Left kidney (tissue), 8 donors: ENCODE results near the gene ZP4. TPM values are rescaled to one million over a fixed set of nuclear protein-coding genes. Genes with fewer than 3 reads are reported as not detected.

Experiments used
- DNase-seq: peaks from one replicate; pipeline ENCODE4 v3.0.0-alpha.2; 2013
- long read RNA-seq, 8 donors: transcript quantifications; one replicate each; lab custom pipeline, GENCODE V29; 2026
- polyA plus RNA-seq: library from polyadenylated mRNA; unstranded; fragments of 120-200 nt; gene quantifications from one replicate; pipeline ENCODE4 v1.2.1, GENCODE V29; 2013; ENCODE audit not compliant: insufficient read length

Gene ZP4, protein sequence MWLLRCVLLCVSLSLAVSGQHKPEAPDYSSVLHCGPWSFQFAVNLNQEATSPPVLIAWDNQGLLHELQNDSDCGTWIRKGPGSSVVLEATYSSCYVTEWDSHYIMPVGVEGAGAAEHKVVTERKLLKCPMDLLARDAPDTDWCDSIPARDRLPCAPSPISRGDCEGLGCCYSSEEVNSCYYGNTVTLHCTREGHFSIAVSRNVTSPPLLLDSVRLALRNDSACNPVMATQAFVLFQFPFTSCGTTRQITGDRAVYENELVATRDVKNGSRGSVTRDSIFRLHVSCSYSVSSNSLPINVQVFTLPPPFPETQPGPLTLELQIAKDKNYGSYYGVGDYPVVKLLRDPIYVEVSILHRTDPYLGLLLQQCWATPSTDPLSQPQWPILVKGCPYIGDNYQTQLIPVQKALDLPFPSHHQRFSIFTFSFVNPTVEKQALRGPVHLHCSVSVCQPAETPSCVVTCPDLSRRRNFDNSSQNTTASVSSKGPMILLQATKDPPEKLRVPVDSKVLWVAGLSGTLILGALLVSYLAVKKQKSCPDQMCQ
- polyA plus RNA-seq, result not detected
- long read RNA-seq, donor 1, result 0 reads
- long read RNA-seq, donor 2, result 0 reads
- long read RNA-seq, donor 3, result 0 reads
- long read RNA-seq, donor 4, result 0 reads
- long read RNA-seq, donor 5, result 0 reads
- long read RNA-seq, donor 6, result 0 reads
- long read RNA-seq, donor 7, result 0 reads
- long read RNA-seq, donor 8, result 0 reads

- no peak for DNase-seq
These were observed at the start of gene ZP4 for GRCh38 chr1:237890822-237891221. TSS of gene ZP4 (minus strand) at chr1:237890922. CDS start at chr1:237890635, 287 bp downstream.

GRCh38 chr1:237938553-237938952 is 47.8 kb upstream of the ZP4 start:
- DNase-seq, result no peak

GRCh38 chr1:237938068-237938467 is 47.3 kb upstream of the ZP4 start:
- DNase-seq, result no peak

- no peak for DNase-seq
These were observed 42.1 kb upstream of the ZP4 start for GRCh38 chr1:237932816-237933215.

- no peak for DNase-seq
These were observed 40.9 kb upstream of the ZP4 start for GRCh38 chr1:237931581-237931980.

DNA sequence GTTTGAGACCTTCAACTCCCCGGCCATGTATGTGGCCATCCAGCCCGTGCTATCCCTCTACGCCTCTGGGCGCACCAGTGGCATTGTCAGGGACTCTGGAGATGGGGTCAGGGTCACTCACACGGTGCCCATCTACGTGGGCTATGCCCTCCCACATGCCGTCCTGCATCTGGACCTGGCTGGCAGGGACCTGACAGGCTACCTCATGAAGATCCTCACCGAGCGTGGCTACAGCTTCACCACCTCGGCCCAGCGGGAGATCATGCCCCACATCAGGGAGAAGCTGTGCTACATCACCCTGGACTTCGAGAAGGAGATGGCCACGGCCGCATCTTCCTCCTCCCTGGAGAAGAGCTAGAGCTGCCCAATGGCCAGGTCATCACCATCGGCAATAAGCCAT is 36.5 kb upstream of the ZP4 start:
- no peak for DNase-seq

DNA sequence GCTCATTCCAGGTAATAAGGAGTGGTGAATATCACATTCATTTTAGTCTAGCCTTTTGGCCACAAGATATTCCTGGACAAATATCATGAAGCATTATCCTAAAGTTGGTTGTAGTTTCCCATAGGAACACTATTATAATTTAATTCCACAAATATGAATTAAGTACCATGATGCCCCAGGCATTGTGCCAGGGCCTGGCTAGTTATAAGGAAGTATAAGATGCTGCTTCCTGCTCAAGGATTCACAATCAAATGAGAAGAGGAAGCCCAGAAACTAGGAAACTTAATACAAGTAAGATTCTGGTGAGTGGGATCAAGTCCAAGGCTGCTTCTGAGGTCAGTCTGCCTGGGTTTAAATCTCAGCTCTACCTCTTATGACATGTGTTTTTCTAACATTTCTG is 30.6 kb upstream of the ZP4 start:
- no peak for DNase-seq

GRCh38 chr1:237913345-237913744 is 22.6 kb upstream of the ZP4 start:
- DNase-seq, result no peak

GRCh38 chr1:237911911-237912310 is 21.2 kb upstream of the ZP4 start:
- DNase-seq, result no peak

DNA sequence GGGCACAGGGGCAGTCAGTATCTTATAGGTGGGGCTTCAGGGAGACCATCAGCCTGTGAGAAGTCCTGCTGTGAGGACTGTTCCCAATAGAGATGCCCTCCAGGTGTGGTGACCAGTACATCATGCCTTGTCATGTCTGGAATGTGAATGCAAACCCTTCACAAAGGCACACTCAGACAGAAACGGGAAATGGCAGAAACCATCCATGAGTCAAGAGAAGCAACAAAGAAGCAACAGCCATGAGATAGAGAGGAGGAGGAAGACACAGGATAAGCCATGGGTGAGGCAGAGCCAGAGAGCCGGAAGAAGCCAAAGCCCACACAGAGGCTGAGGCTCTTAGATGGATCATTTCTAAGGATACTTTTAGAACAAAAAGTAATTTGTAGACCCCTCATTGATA is 20.1 kb upstream of the ZP4 start:
- DNase-seq, result no peak

DNA sequence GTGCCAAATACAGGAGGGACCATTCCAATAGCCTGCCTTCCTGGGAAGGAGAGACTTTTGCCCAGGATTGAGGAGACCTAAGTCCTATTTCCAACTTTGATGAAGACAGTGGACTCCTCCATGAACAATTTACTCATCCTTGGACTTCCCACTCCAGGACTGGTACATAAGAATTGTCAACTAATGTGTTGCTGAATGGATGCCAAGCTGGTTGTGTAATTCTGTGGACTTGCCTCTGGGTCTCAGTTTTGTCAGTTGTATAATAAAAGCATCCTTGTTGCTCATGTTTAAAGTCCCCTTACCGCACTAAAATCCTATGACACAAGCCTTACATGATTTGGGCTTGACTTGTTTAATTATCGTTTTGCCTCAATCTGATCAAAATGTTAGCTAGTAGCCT is 13.2 kb upstream of the ZP4 start:
- no peak for DNase-seq

DNA sequence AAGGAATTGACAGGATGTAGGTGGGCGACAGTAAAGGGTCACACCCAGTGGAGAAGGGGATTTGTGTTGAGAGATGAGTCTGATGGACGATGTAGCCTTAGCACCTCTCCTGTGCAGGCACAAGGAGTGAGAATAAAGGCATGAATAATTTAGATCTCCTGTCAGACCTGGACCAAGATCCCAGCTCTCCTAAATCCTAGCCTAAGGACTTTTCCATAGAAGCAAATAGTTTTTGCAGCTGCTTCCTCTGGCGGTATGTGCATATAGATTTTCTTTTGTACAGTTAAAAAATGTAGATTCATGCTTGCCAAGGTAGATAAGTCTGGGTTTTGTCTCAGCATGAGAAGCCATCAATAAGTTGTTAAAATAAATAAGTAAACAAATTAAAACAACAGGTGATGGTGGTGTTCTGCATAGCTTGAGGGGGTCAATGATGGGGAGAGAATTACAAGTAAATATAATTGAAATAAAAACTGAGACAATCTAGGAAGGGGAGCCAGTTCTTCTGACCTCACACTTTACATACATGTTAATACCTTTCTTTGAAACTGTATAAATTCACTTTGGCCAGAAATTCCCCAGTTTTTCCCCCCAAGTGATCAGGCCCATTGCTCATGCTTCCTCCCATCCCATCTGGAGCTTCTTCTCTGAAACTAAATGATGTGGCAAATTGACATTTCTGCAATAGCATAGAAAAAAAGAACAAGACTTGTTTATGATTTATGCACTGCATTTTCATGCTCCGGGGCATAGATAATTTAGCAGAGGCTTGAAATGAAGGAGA is 12.4 kb upstream of the ZP4 start:
- no peak for DNase-seq

DNA sequence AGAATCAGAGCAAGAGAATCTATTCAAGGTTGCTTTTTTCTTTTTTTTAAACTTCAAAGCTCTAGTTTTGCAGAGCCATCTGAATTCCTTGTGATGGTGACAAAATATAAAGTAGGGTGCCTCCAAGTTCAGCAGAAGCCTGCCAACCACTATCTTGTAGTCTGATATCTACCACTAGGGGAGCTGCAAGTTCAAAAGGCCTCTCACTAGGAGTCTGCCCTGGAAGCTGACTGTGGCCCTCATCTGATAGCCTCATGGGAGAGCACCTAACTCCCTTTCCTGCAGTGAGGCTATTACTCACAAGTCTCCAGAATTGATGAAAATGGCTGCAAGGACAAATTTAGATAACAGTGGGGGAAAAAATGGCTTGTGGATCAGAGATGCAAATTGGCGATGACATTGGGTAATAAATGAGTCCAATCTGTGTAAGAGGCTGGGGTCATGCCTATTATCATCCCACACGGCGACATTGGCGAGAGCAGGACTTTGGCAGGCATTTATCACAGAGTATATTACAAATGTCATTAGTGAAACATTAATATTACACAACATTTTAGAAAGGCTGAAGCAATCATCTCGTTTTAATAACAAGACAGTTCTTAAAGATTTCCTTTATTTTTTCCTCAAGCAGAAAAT is 10.7 kb upstream of the ZP4 start:
- DNase-seq, result no peak

DNA sequence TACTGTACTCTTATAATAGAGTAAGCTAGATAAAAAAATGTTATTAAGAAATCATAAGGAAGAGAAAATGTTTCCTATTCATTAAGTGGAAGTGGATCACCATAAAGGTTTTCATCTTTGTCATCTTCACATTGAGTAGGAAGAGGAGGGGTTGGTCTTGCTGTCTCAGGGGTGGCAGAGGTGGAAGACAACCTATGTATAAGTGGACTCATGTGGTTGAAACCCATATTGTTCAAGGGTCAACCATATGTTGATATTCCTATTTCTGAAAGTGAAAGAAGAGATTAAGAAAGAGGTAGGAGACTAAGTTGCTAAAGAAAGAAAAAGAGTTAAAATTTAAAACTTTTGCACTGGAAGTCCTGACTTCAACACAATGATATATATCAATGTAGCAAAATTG is 4.9 kb upstream of the ZP4 start:
- no peak for DNase-seq

- no peak for DNase-seq
These were observed 3.4 kb upstream of the ZP4 start for GRCh38 chr1:237894131-237894530.

DNA sequence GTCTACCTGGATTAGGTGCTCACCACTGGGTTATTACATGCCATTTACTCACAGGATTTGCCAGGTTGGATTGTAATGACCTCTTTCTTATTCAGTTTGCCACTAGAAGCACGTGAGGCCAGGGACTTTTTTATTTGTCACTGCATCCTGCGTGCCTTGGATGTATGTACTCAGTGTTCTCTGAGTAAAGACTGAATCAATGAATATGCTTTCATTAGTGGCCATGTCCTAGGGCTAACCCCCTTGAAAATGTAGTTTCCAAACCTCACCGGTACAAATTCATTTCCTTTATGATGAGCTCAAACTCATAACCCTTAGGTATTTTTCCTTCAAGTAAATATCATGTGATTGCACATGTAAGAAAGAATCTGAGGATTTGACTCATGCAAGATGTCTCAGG is 1.3 kb upstream of the ZP4 start:
- no peak for DNase-seq

DNA sequence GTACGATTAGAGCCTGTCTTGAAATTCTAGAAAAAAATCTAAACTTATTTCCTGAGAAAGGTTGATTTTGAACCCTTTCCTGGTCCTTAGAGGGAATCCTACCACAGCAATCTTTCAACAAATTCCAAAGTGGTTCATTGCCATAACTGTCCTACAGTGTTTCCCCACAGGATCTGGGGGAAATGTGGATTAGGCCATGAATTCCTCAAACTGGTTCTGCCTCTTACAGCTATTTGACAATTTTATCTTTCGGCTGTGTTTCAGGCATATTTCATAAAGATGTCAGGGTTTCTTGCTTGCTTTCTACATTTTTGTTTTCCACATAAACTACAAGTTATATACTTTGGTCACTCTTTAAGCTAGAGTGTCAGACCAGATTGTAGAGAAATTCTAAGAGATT is 544 bp upstream of the ZP4 start:
- no peak for DNase-seq

- DNase-seq, result no peak
These were observed 306 bp downstream of the ZP4 start for GRCh38 chr1:237890416-237890815.

GRCh38 chr1:237888143-237888542 is 2.6 kb downstream of the ZP4 start:
- DNase-seq, result no peak

- no peak for DNase-seq
These were observed 3.2 kb downstream of the ZP4 start for GRCh38 chr1:237887542-237887941.

- no peak for DNase-seq
These were observed 6.5 kb downstream of the ZP4 start for GRCh38 chr1:237884237-237884636.

- no peak for DNase-seq
These were observed 11.5 kb downstream of the ZP4 start for GRCh38 chr1:237879195-237879594.
